Muscle layer of duodenum (tissue), 2 donors: ENCODE results near the gene HADHA.
A peak's percentile ranks its signal among the peaks of the same experiment; 100 is the strongest.
"Not testable (repeated sequence)": the region's sequence is repeated elsewhere in the genome, so short reads cannot be mapped to it uniquely, and the experiment has no call there.

Experiments used
- H3K27ac ChIP-seq: one replicate; pipeline ENCODE4 v1.7.0; 2013; ENCODE audit warnings: mild to moderate bottlenecking, low read length
- H3K27me3 ChIP-seq: one replicate; pipeline ENCODE4 v1.7.0; 2013; ENCODE audit warnings: low read depth, mild to moderate bottlenecking, control low read depth, low read length
- H3K36me3 ChIP-seq, 2 donors: one replicate each; pipeline ENCODE4 v1.7.0; 2013; ENCODE audit warnings: low read length in 2 of 2, control low read depth in 1 of 2, mild to moderate bottlenecking in 1 of 2; ENCODE audit not compliant: insufficient read depth in 2 of 2, control insufficient read depth in 1 of 2
- H3K4me1 ChIP-seq, 2 donors: one replicate each; pipeline ENCODE4 v1.7.0; 2013; ENCODE audit warnings: low read length in 2 of 2, mild to moderate bottlenecking in 2 of 2, control low read depth in 1 of 2, moderate library complexity in 1 of 2; ENCODE audit not compliant: insufficient read depth in 2 of 2, control insufficient read depth in 1 of 2
- H3K4me3 ChIP-seq, 2 donors: one replicate each; pipeline ENCODE4 v1.7.0; 2013; ENCODE audit warnings: low read length in 2 of 2, low read depth in 1 of 2, mild to moderate bottlenecking in 1 of 2
- H3K9me3 ChIP-seq, 2 donors: one replicate each; pipeline ENCODE4 v1.7.0; 2013; ENCODE audit warnings: low read length in 2 of 2, control low read depth in 1 of 2, mild to moderate bottlenecking in 1 of 2; ENCODE audit not compliant: control insufficient read depth in 1 of 2
- donor health status: healthy.

Gene HADHA

GRCh38 chr2:26172189-26172870 is 72.1 kb downstream of the HADHA start:
- H3K36me3 ChIP-seq = no peaks in the 10 kb centered on the region
- no peak overlapping the region for H3K27ac ChIP-seq
- peaks cover 0 to 11% of the 10 kb centered on the region in 2 donors for H3K4me1 ChIP-seq
- H3K4me3 ChIP-seq = peak overlapping the region in 1 of 2 donors; percentile 34
- peaks cover 21% of the 10 kb centered on the region for H3K27me3 ChIP-seq
- no peaks in the 10 kb centered on the region for H3K9me3 ChIP-seq

- H3K4me3 ChIP-seq = no peak overlapping the region
- peaks cover 0 to 11% of the 10 kb centered on the region in 2 donors for H3K4me1 ChIP-seq
- H3K27ac ChIP-seq = no peak overlapping the region
- H3K27me3 ChIP-seq = peaks cover 21% of the 10 kb centered on the region
- H3K36me3 ChIP-seq = no peaks in the 10 kb centered on the region
- no peaks in the 10 kb centered on the region for H3K9me3 ChIP-seq
These were observed 73.6 kb downstream of the HADHA start for GRCh38 chr2:26170795-26171194.

GRCh38 chr2:26169681-26170414 is 74.6 kb downstream of the HADHA start:
- Histone ChIP-seq H3K36me3 (no peaks in the 10 kb centered on the region), H3K9me3 (no peaks in the 10 kb centered on the region), H3K27me3 (peaks cover 17% of the 10 kb centered on the region), H3K4me3 (no peak overlapping the region), H3K27ac (no peak overlapping the region), H3K4me1 (peaks cover 0 to 11% of the 10 kb centered on the region in 2 donors)

DNA sequence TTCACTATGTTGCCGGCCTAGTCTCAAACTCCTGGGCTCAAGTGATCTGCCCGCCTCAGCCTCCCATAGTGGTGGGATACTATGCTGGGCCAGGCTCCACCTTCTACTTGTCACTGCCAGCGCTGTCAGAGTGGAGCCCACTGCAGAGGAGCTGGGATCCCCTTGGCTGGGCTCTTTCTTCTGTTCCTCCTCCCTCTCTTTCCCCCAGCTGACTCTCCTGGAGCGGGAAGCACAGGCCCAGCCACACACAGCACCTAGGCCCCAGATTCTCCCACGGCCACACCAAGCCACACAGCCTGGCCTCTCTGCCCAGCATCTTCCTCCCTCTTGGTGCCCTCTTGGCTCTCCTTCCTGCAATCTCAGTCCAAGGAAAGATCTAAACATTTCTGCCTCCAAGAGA is 75.2 kb downstream of the HADHA start:
- Histone ChIP-seq H3K27ac (no peak overlapping the region), H3K36me3 (no peaks in the 10 kb centered on the region), H3K27me3 (peaks cover 12% of the 10 kb centered on the region), H3K4me3 (no peak overlapping the region), H3K4me1 (peaks cover 0 to 11% of the 10 kb centered on the region in 2 donors), H3K9me3 (no peaks in the 10 kb centered on the region)

- H3K36me3 ChIP-seq = no peaks in the 10 kb centered on the region
- peaks cover 0 to 7% of the 10 kb centered on the region in 2 donors for H3K4me1 ChIP-seq
- peaks cover 7% of the 10 kb centered on the region for H3K27me3 ChIP-seq
- H3K4me3 ChIP-seq = no peak overlapping the region
- no peaks in the 10 kb centered on the region for H3K9me3 ChIP-seq
- no peak overlapping the region for H3K27ac ChIP-seq
These were observed 75.6 kb downstream of the HADHA start for GRCh38 chr2:26168785-26169184.

DNA sequence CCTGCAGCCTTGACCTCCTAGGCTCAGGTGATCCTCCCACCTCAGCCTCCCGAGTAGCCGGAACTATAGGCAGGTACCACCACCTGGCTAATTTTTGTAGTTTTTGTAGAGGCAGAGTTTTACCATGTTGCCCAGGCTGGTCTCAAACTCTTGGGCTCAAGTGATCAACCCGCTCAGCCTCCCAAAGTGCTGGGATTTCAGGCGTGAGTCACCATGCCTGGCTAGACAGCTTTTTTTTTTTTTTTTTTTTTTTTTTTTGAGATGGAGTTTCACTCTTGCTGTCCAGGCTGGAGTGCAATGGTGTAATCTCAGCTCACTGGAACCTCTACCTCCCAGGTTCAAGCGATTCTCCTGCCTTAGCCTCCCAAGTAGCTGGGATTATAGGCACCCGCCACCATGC is 77.9 kb downstream of the HADHA start:
- not testable (repeated sequence) for H3K4me1 ChIP-seq, H3K27me3 ChIP-seq, H3K4me3 ChIP-seq, H3K9me3 ChIP-seq, H3K36me3 ChIP-seq, H3K27ac ChIP-seq

DNA sequence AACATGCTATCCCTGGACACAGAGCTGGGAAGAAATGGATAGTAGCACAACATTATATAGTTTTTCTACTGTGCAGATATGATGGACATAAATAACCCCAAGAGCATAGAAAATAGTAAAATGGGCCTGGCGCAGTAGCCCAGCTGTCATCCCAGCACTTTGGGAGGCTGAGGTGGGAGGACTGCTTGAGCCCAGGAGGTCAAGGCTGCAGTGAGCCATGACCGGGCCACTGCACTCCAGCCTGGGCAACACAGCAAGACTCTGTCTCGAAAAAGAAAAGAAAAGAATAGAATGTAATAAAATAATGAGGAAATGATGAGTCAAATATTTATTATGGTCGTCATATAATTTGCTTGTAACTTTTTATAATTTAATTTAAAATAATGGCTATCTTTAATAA is 79.0 kb downstream of the HADHA start:
- Histone ChIP-seq H3K27me3 (no peaks in the 10 kb centered on the region), H3K27ac (no peak overlapping the region), H3K36me3 (no peaks in the 10 kb centered on the region), H3K4me1 (no peaks in the 10 kb centered on the region), H3K9me3 (no peaks in the 10 kb centered on the region), H3K4me3 (no peak overlapping the region)

GRCh38 chr2:26164641-26165211 is 79.7 kb downstream of the HADHA start:
- Histone ChIP-seq H3K4me1 (no peaks in the 10 kb centered on the region), H3K27me3 (no peaks in the 10 kb centered on the region), H3K9me3 (no peaks in the 10 kb centered on the region), H3K36me3 (no peaks in the 10 kb centered on the region), H3K4me3 (no peak overlapping the region), H3K27ac (no peak overlapping the region)

GRCh38 chr2:26164231-26164630 is 80.2 kb downstream of the HADHA start:
- H3K4me3 ChIP-seq = no peak overlapping the region
- H3K27me3 ChIP-seq = no peaks in the 10 kb centered on the region
- no peak overlapping the region for H3K27ac ChIP-seq
- H3K36me3 ChIP-seq = no peaks in the 10 kb centered on the region
- no peaks in the 10 kb centered on the region for H3K4me1 ChIP-seq
- H3K9me3 ChIP-seq = no peaks in the 10 kb centered on the region

GRCh38 chr2:26162963-26163362 is 81.5 kb downstream of the HADHA start:
- H3K4me3 ChIP-seq = no peak overlapping the region
- no peak overlapping the region for H3K27ac ChIP-seq
- no peaks in the 10 kb centered on the region for H3K4me1 ChIP-seq
- no peaks in the 10 kb centered on the region for H3K27me3 ChIP-seq
- H3K36me3 ChIP-seq = no peaks in the 10 kb centered on the region
- H3K9me3 ChIP-seq = no peaks in the 10 kb centered on the region

DNA sequence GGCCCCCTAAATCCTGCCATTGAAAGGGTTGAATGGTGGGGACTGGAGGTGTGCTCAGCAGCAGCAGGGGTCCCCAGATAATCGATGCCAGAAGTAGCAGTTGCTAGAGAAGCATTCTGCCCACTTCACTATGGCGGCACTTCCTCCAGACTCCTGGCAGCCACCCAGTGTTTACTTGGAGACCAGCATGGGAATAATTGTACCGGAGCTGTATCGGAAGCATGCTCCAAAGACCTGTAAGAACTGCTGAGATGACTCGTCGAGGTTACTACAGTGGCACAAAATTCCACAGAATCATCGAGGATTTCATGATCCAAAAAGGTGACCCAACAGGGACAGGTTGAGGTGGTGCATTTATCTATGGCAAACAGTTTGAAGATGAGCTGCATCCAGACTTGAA is 82.5 kb downstream of the HADHA start:
- H3K9me3 ChIP-seq = no peaks in the 10 kb centered on the region
- no peak overlapping the region for H3K4me3 ChIP-seq
- H3K4me1 ChIP-seq = no peaks in the 10 kb centered on the region
- no peaks in the 10 kb centered on the region for H3K36me3 ChIP-seq
- no peak overlapping the region for H3K27ac ChIP-seq
- H3K27me3 ChIP-seq = no peaks in the 10 kb centered on the region
